Measurements from ENCODE around the gene AQP12B.
A peak's percentile ranks its signal among the peaks of the same experiment; 100 is the strongest.
"Not testable (repeated sequence)": the region's sequence is repeated elsewhere in the genome, so short reads cannot be mapped to it uniquely, and the experiment has no call there.

The AQP12B gene

DNA sequence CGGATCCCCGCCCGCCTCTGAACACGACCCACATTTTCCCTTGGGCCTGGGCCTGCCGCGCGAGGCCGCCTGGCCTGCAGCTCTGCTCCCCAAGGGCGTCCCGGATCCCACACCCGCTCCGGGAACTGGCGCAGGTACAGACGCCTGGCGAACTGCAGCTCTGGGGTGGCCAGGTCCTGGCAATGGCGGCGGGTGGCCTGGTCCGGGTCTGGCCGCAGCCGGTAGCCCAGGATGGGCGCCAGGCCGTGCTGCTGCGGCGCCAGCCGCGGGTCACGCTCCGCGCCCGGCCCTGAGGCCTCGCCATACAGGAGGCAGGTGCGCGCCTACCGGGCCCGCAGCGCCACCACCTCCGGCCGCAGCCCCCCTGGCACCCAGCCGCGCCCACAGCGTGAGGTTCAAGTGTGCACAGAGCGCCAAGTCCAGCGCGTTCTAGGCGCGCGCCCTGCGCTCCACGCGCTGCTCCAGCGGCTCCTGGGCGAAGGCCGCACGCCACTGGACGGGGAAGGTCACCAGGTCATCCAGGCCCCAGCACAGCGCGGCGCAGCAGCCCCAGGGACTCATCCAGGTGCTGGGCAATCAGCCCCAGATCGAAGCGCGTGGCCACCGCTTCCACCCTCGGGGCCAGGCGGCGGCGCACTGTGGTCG is 18.5 kb upstream of the AQP12B start:
- no peak for DNase-seq

DNA sequence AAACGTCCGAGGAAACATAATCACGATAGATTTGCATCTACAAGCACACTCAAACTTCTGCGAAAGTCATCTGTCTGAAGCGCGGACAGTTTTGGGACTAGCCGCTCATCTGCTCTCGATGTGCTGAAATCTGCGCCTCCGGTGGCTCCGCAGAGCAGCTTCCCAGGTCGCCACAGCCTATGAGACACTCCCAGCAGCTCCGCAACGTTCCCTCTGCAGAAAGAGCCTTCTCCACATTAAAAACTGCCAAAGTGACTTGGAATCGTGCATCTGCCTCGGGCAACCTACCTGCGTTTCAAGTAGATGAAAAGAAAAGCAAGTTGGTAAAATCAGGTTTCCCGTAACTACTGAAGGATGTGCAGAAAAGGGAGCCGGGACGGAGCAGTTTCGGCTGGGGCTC is 17.9 kb upstream of the AQP12B start:
- DNase-seq, result not testable (repeated sequence)

GRCh38 chr2:240699835-240700234 is 17.1 kb upstream of the AQP12B start:
- not testable (repeated sequence) for DNase-seq

DNA sequence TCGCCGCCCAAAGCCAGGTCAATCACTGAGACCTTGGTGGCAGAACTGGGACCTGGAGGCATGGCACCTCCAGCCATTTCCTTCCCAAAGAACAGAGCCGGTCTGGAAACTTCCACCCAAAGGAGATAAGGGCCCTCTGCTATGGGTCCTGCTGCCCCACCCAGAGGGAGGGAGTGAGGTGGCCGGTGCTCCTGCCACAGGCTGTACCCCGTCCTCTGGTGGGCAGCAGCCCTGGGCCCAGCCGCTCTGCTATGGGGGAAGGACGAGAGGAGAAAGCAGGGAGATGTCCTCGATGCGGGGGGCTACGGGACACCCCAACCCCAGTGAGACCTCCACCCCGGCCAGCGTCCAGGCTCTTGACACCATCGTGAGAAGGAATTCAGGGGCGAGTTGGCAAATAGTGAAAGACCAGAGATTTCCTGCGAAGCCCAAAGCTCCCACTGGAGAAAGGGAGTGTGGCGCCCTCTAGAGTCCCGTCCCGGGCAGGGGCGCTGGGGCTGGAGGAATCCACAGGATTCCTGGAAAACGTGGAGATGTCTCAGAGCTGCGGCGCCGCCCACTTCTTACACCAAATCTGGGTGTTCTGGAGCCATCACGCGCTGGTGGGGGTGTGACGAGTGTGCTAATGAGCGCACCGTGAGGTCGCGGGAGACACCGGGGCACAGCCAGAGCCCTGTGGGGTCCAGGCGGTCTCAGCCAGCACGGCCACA is 16.3 kb upstream of the AQP12B start:
- DNase-seq, result not testable (repeated sequence)

GRCh38 chr2:240696469-240696868 is 13.8 kb upstream of the AQP12B start:
- DNase-seq, result not testable (repeated sequence)

GRCh38 chr2:240695593-240695992 is 12.9 kb upstream of the AQP12B start:
- DNase-seq, result not testable (repeated sequence)

GRCh38 chr2:240694304-240694703 is 11.6 kb upstream of the AQP12B start:
- DNase-seq, result not testable (repeated sequence)

DNA sequence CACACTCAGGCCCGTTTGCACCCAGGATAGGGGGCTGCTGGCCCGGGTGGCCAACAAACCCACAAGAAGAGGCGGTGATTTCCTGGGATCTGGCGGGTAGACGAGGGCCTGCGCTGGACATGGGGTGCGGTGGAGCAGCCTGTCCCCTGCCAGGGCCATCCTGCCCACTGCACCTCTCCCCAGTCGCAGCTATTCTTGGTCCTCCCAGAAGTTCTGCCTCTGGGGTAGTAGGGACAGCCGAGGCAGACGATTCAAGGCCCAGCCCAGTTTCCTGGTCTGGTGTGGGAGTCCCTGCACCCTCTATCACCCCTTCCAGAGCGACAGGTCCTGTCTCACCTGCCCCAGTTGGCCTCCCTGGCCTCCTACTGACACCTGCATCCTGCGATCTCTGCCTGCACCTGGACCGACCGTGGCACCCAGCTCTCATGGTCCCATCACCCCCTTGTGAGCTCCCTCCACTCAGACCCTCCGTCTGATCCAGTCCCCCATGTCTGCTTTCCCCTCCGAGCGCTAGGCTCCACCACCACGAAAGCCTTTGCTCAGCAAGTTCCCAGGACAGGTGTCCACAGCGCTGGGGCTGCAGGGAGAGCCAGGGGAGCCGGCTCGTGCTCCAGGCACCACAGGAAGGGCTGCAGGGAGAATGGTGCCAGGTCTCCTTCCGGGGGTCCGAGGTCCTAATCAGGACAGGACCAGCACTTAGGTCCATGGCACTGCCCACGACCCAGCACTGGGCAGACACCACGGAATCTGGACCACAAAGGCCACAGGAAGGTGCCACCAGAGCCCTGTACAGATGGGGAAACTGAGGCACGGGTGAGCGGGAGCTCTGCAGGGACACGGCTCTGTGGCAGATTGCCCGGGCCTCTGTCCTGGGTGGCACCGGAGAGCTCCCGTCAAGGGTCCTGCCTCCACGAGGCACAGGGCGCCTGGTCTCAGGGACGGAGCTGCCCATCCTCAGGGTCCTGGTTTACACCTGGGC is 10.2 kb upstream of the AQP12B start:
- DNase-seq, result not testable (repeated sequence)

- DNase-seq, result not testable (repeated sequence)
Measured at GRCh38 chr2:240691631-240692420, 9.1 kb upstream of the AQP12B start, which contains the start of gene AQP12A. Gene AQP12A (plus strand): TSS chr2:240691866. CDS start chr2:240691914, 48 bp downstream.

DNA sequence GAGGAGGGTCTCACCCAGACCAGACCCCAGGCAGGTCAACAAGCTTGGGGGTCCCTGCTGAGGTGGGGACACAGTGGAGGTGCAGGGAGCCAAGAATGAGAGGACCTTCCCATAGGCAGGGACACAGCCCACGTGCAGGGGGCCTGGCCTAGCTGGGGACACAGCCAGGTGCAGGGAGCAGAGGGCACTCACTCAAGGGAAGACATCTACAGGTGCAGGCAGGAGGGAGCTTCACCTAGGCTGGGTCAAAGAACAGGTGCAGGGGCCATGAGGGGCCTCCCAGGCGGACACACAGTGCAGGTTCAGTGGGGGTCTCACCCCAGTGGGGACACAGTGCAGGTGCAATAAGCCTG is 8.4 kb upstream of the AQP12B start:
- DNase-seq, result not testable (repeated sequence)

GRCh38 chr2:240690421-240691074 is 7.9 kb upstream of the AQP12B start:
- DNase-seq, result not testable (repeated sequence)

GRCh38 chr2:240689975-240690374 is 7.3 kb upstream of the AQP12B start:
- no peak for DNase-seq

DNA sequence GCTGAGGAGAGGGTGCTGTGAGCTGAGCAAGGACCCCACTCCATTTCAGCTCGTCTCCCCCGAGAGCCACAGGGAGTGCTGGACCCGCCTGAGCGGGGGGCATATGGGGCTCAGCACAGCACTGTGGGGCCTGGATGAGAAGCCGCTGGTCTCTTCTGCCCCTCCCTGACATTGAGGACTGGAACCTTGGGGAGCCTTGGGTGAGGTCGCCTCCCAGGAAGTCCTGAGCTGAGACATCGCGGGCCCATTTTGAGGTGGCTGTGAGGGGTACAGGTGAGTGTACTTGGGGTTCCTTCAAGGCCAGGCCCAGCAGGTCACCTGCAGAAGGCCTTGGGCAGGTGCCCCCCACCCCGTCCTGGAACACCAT is 5.9 kb upstream of the AQP12B start:
- no peak for DNase-seq

- DNase-seq, result no peak
Measured at GRCh38 chr2:240687741-240688552, 5.3 kb upstream of the AQP12B start.

GRCh38 chr2:240687045-240687740 is 4.5 kb upstream of the AQP12B start:
- DNase-seq, result no peak

GRCh38 chr2:240686460-240686859 is 3.8 kb upstream of the AQP12B start:
- DNase-seq, result no peak

DNA sequence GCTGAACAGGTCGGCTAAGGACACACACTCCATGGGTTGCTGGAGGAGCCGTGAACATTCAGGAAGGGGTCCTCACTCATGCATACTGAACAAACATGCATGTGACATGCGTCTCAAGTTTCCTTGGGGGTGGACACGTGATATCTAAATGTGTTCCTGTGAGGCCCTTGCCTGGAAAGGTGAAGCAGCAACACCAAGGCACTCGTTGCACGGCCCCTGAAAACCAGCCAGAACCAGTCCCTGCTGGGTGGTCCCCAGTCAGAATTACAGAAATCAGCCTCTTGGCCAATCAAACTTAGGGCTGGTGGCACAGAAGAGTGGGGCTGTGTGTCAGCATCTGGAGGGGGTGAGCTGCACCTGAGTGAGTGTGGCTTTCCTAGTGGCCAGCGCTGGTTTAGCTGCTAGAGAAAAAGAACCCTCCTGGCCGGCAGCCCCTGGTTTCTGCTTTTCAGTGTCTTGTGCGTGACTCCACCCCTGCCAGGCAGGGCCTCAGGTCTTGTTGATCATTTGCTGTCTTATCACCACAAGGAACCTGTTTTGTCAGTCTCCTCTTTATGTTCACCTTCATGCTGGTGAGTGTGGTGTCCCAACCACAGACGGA is 3.2 kb upstream of the AQP12B start:
- DNase-seq, result peak; percentile 31

GRCh38 chr2:240683980-240684728 is 1.5 kb upstream of the AQP12B start:
- DNase-seq, result not testable (repeated sequence)

- DNase-seq, result not testable (repeated sequence)
Measured at GRCh38 chr2:240683329-240683979, 769 bp upstream of the AQP12B start.
